GM12878 (cell line): ENCODE data around the gene ZNF25. TPM values are rescaled to one million over a fixed set of nuclear protein-coding genes. Genes with fewer than 3 reads are reported as not detected.

Source experiments
- ATAC-seq: fragments of 200-7000 bp; cut with Tn5 transposase; 3 replicates; pipeline ENCODE4 v1.9.1; 2020; ENCODE audit warnings: mild to moderate bottlenecking, moderate library complexity
- BruUV-seq: library from RNA; stranded (reverse); fragments of 400-500 nt; replicated peaks from 2 replicates; lab custom pipeline; 2021; lab: Mats Ljungman, UMichigan
- CTCF ChIA-PET: fragments of 300-600 bp; sonication (Branson Sonifier 250); formaldehyde crosslinking; extraction: SDS; loops from one replicate; lab custom pipeline; 2021; ENCODE audit warnings: inconsistent platforms; lab: Yijun Ruan, JAX
- POLR2A ChIA-PET: fragments of 350-600 bp; formaldehyde crosslinking; extraction: SDS; loops from one replicate; lab custom pipeline; 2021; ENCODE audit warnings: inconsistent platforms; lab: Charles Lee
- RAD21 ChIA-PET: fragments of 300-600 bp; sonication (Branson Sonifier 250); formaldehyde crosslinking; loops from one replicate; lab custom pipeline; 2023; ENCODE audit warnings: antibody characterized with exemption; ENCODE audit not compliant: unreplicated experiment; lab: Charles Lee
- SMC1A ChIA-PET: fragments of 300-600 bp; sonication (Branson Sonifier 250); formaldehyde crosslinking; loops from one replicate; lab custom pipeline; 2023; ENCODE audit not compliant: unreplicated experiment, uncharacterized antibody; lab: Charles Lee
- DNase-seq: peaks from one replicate; pipeline ENCODE4 v3.0.0-alpha.2; 2011; ENCODE audit warnings: low read depth, low spot score
- FAIRE-seq: peaks from 3 replicates; lab custom pipeline; 2011; peaks lifted over from hg19 to GRCh38; lab: Jason Lieb, UNC
- H2AFZ ChIP-seq: 2 replicates; pipeline ENCODE4 v1.6.0; 2011; ENCODE audit warnings: low read depth, low read length, control low read depth; ENCODE audit not compliant: control insufficient read depth
- H3K27ac ChIP-seq: 2 replicates; pipeline ENCODE4 v1.5.1; 2011; ENCODE audit warnings: control low read depth; ENCODE audit not compliant: control insufficient read depth, insufficient read depth
- H3K27me3 ChIP-seq, 2 experiments: replicated peaks in 1 of 2; 2 replicates each; pipeline versions ENCODE4 v1.6.0 to v1.6.1; 2011; ENCODE audit warnings: low read length in 1 of 2; ENCODE audit not compliant: control insufficient read depth in 2 of 2, insufficient read depth in 2 of 2
- H3K36me3 ChIP-seq, 2 experiments: 2 replicates each; pipeline ENCODE4 v1.5.1; 2011; ENCODE audit warnings: low read length in 1 of 2; ENCODE audit not compliant: control insufficient read depth in 2 of 2, insufficient read depth in 2 of 2
- H3K4me1 ChIP-seq: 2 replicates; pipeline ENCODE4 v1.6.1; 2011; ENCODE audit warnings: mild to moderate bottlenecking, low read length, moderate library complexity, mixed read lengths; ENCODE audit not compliant: control insufficient read depth, insufficient read depth
- H3K4me2 ChIP-seq: 2 replicates; pipeline ENCODE4 v1.6.0; 2011; ENCODE audit warnings: control low read depth; ENCODE audit not compliant: control insufficient read depth, insufficient read depth
- H3K4me3 ChIP-seq: fragments of 200-600 bp; sonication (generic); 2 replicates; pipeline ENCODE4 v1.5.1; 2016
- H3K79me2 ChIP-seq: 2 replicates; pipeline ENCODE4 v1.6.0; 2011; ENCODE audit warnings: low read length; ENCODE audit not compliant: control insufficient read depth, insufficient read depth
- H3K9ac ChIP-seq: 2 replicates; pipeline ENCODE4 v1.8.0; 2011; ENCODE audit warnings: low read length, control low read depth, mixed read lengths; ENCODE audit not compliant: control insufficient read depth, insufficient read depth
- H3K9me3 ChIP-seq: replicated peaks from 3 replicates; pipeline ENCODE4 v1.5.1; 2011; ENCODE audit warnings: mild to moderate bottlenecking, low read length; ENCODE audit not compliant: control insufficient read depth, insufficient read depth
- H4K20me1 ChIP-seq: 2 replicates; pipeline ENCODE4 v1.6.0; 2011; ENCODE audit not compliant: control insufficient read depth, insufficient read depth
- GATAD2B ChIP-seq: fragments of 450-650 bp; conservative IDR thresholded peaks from 2 replicates; pipeline ENCODE4 v1.6.1; 2017; ENCODE audit warnings: low read depth, mild to moderate bottlenecking, moderate library complexity
- JUND ChIP-seq: IDR thresholded peaks from 2 replicates; pipeline ENCODE4 v1.6.1; 2012; ENCODE audit warnings: low read depth, mild to moderate bottlenecking, low read length, improper control_type of control experiment, moderate library complexity
- MTA3 ChIP-seq: IDR thresholded peaks from 2 replicates; pipeline ENCODE4 v1.6.1; 2012; ENCODE audit warnings: low read length, inconsistent platforms, borderline replicate concordance
- NFYB ChIP-seq: IDR thresholded peaks from 2 replicates; pipeline ENCODE4 v1.6.1; 2011; ENCODE audit warnings: low read depth, mild to moderate bottlenecking, low read length, improper control_type of control experiment, moderate library complexity; ENCODE audit not compliant: insufficient read depth
- NR2F1 ChIP-seq: fragments of 450-650 bp; conservative IDR thresholded peaks from 2 replicates; pipeline ENCODE4 v1.6.1; 2017; ENCODE audit warnings: mild to moderate bottlenecking
- TCF3 ChIP-seq: IDR thresholded peaks from 2 replicates; pipeline ENCODE4 v1.6.1; 2012; ENCODE audit warnings: low read depth, mild to moderate bottlenecking, low read length, borderline replicate concordance; ENCODE audit not compliant: insufficient read depth
- WRNIP1 ChIP-seq: IDR thresholded peaks from 2 replicates; pipeline ENCODE4 v1.6.1; 2011; ENCODE audit warnings: low read depth, low read length, improper control_type of control experiment, borderline replicate concordance
- WGBS: methylation state at CpG from one replicate; pipeline ENCODE4 v1.1.6; 2016; ENCODE audit warnings: low lambda C conversion rate; ENCODE audit not compliant: insufficient replicate concordance, insufficient coverage; ENCODE audit errors: missing lambda C conversion rate; 5-methylcytosine and 5-hydroxymethylcytosine counted together
- in situ Hi-C: fragments of 300-500 bp; cut with MboI; formaldehyde crosslinking; loops from 9 replicates; pipeline ENCODE4 v1.14.3; 2018; ENCODE audit warnings: mixed read lengths
- intact Hi-C: fragments of 100-400 bp; cut with micrococcal nuclease; formaldehyde crosslinking; loops from one replicate; pipeline ENCODE4 v1.14.2; 2022; ENCODE audit not compliant: unreplicated experiment
- polyA plus RNA-seq, 11 experiments: library from polyadenylated mRNA; depleted of rRNA in 4 of 11; unstranded in 6 of 11; stranded (reverse) in 5 of 11; fragments of >200 nt; fragmentation: Nextera tagmentation in 4 of 11; fragmentation: Illumina TruSeq in 1 of 11; extraction: Ambion mirVana in 4 of 11; extraction: Trizol in 1 of 11; gene quantifications; 1 replicate in 1 of 11; 2 replicates in 10 of 11; pipeline versions ENCODE4 v1.2.1 to v1.2.3, GENCODE V29; 2011 to 2016; ENCODE audit warnings: inconsistent platforms in 2 of 11, missing spikeins in 2 of 11, low read depth in 1 of 11
- small RNA-seq: library from RNA; depleted of rRNA; stranded (forward); fragments of <200 nt; gene quantifications from one replicate; pipeline ENCODE3, GENCODE V24; 2014
- total RNA-seq, 4 experiments: library from RNA; depleted of rRNA in 3 of 4; stranded (reverse); fragments of >200 nt in 3 of 4; fragmentation: Illumina TruSeq in 1 of 4; extraction: Trizol in 1 of 4; gene quantifications; 2 replicates each; pipeline versions ENCODE4 v1.2.1 to v1.2.3, GENCODE V29; 2013 to 2021

Gene ZNF25
- total and polyA plus RNA-seq, 10 of the 15 experiments (the other 5 are each of a cell fraction or from before 2014, with no cell fraction given): 1.0 to 6.8 (median 3.2) TPM

- Histone ChIP-seq H3K4me2 (no peak overlapping the region), H3K4me3 (no peak overlapping the region), H3K79me2 (no peaks in the 10 kb centered on the region), H3K4me1 (no peaks in the 10 kb centered on the region), H3K27ac (no peak overlapping the region), H2AFZ (no peak overlapping the region), H4K20me1 (no peaks in the 10 kb centered on the region), H3K9ac (no peak overlapping the region)
- BruUV-seq: no TSS peak
- ChIA-PET POLR2A (no interaction called here), CTCF (no interaction called here), SMC1A (no interaction called here)
- intact Hi-C loops: no loop called here
- WGBS: 0% methylated on average over 2 of the region's 2 CpGs
- in situ Hi-C loops: no loop called here
- no peak for ATAC-seq
- TF ChIP-seq MTA3 (no peak), GATAD2B (no peak), WRNIP1 (no peak), JUND (no peak), TCF3 (no peak), NR2F1 (no peak), NFYB (no peak)
- TF ChIP-seq, all 136 proteins: peak for 0
- RAD21 ChIA-PET: no interaction called here
- Histone ChIP-seq H3K36me3 (no peaks in the 10 kb centered on the region), H3K27me3 (no peaks in the 10 kb centered on the region), H3K9me3 (no peaks in the 10 kb centered on the region)
- DNase-seq (no peak), FAIRE-seq (no peak)
Measured at GRCh38 chr10:37906382-37906781, 70.1 kb downstream of the ZNF25 start.

Small RNA genes within 50 kb of the gene (small RNA-seq; reads per million reads assigned to genes)
- gene RF00019: not detected

Other genes starting within 250 kb of the ZNF25 start
- 5.7 and 8.7 TPM in 2 replicates for gene ZNF248, start 119.0 kb downstream of the ZNF25 start, total RNA-seq (2014; rRNA removed)
- gene ZNF248, start 119.0 kb downstream of the ZNF25 start, total RNA-seq (2014; rRNA removed; fragmentation: Illumina TruSeq; extraction: Trizol): 8.4 and 9.1 TPM in 2 replicates
- 5.7 and 7.1 TPM in 2 replicates for gene ZNF248, start 119.0 kb downstream of the ZNF25 start, total RNA-seq (2021)
- 16.3 and 23.7 TPM in 2 replicates for gene ZNF248, start 119.0 kb downstream of the ZNF25 start, polyA plus RNA-seq (2011; rRNA removed)
- gene ZNF248, start 119.0 kb downstream of the ZNF25 start, polyA plus RNA-seq (2014; fragmentation: Illumina TruSeq; extraction: Trizol): 9.4 and 15.0 TPM in 2 replicates
- 1 to 10 TPM; 2.0 to 4.9 TPM for gene ZNF248, start 119.0 kb downstream of the ZNF25 start, polyA plus RNA-seq (2014; fragmentation: Nextera tagmentation; extraction: Ambion mirVana)
- gene ZNF248, start 119.0 kb downstream of the ZNF25 start, polyA plus RNA-seq (2014; rRNA removed): 10.7 and 14.2 TPM in 2 replicates
- gene ZNF248, start 119.0 kb downstream of the ZNF25 start, polyA plus RNA-seq (2016; fragmentation: Nextera tagmentation; extraction: Ambion mirVana): 10 to 100 TPM in 1 of 2 experiments, 1 to 10 TPM in 1; 9.6 to 10.8 TPM
- 18.9 and 22.2 TPM in 2 replicates for gene ZNF33A, start 34.0 kb upstream of the ZNF25 start, total RNA-seq (2014; rRNA removed)
- 29.9 and 30.5 TPM in 2 replicates for gene ZNF33A, start 34.0 kb upstream of the ZNF25 start, total RNA-seq (2014; rRNA removed; fragmentation: Illumina TruSeq; extraction: Trizol)
- 17.7 and 17.9 TPM in 2 replicates for gene ZNF33A, start 34.0 kb upstream of the ZNF25 start, total RNA-seq (2021)
- gene ZNF33A, start 34.0 kb upstream of the ZNF25 start, polyA plus RNA-seq (2011; rRNA removed): 22.5 and 36.5 TPM in 2 replicates
- gene ZNF33A, start 34.0 kb upstream of the ZNF25 start, polyA plus RNA-seq (2014; fragmentation: Illumina TruSeq; extraction: Trizol): 21.6 and 27.9 TPM in 2 replicates
- 10 to 100 TPM in 1 of 2 experiments, 1 to 10 TPM in 1; 9.8 to 12.1 TPM for gene ZNF33A, start 34.0 kb upstream of the ZNF25 start, polyA plus RNA-seq (2014; fragmentation: Nextera tagmentation; extraction: Ambion mirVana)
- 13.3 and 17.3 TPM in 2 replicates for gene ZNF33A, start 34.0 kb upstream of the ZNF25 start, polyA plus RNA-seq (2014; rRNA removed)
- 10 to 100 TPM; 16.6 to 22.4 TPM for gene ZNF33A, start 34.0 kb upstream of the ZNF25 start, polyA plus RNA-seq (2016; fragmentation: Nextera tagmentation; extraction: Ambion mirVana)
- gene ZNF37A, start 117.7 kb upstream of the ZNF25 start, total RNA-seq (2014; rRNA removed): 10.1 and 11.2 TPM in 2 replicates
- gene ZNF37A, start 117.7 kb upstream of the ZNF25 start, total RNA-seq (2014; rRNA removed; fragmentation: Illumina TruSeq; extraction: Trizol): 18.2 and 18.9 TPM in 2 replicates
- gene ZNF37A, start 117.7 kb upstream of the ZNF25 start, total RNA-seq (2021): 11.5 and 15.5 TPM in 2 replicates
- gene ZNF37A, start 117.7 kb upstream of the ZNF25 start, polyA plus RNA-seq (2011; rRNA removed): 24.2 and 33.8 TPM in 2 replicates
- gene ZNF37A, start 117.7 kb upstream of the ZNF25 start, polyA plus RNA-seq (2014; fragmentation: Illumina TruSeq; extraction: Trizol): 17.8 and 21.8 TPM in 2 replicates
- gene ZNF37A, start 117.7 kb upstream of the ZNF25 start, polyA plus RNA-seq (2014; fragmentation: Nextera tagmentation; extraction: Ambion mirVana): 1 to 10 TPM; 3.3 to 5.1 TPM
- gene ZNF37A, start 117.7 kb upstream of the ZNF25 start, polyA plus RNA-seq (2014; rRNA removed): 10.9 and 12.1 TPM in 2 replicates
- gene ZNF37A, start 117.7 kb upstream of the ZNF25 start, polyA plus RNA-seq (2016; fragmentation: Nextera tagmentation; extraction: Ambion mirVana): 10 to 100 TPM; 11.1 to 13.1 TPM